H9 (cell line): ENCODE results near the gene ERGIC3. TPM values are rescaled to one million over a fixed set of nuclear protein-coding genes. Genes with fewer than 3 reads are reported as not detected.
A peak's percentile ranks its signal among the peaks of the same experiment; 100 is the strongest.

Experiments used
- DNase-seq: peaks from one replicate; pipeline ENCODE4 v3.0.0-alpha.2; 2017
- H2AFZ ChIP-seq: one replicate; pipeline ENCODE4 v1.6.1; 2013; ENCODE audit warnings: mild to moderate bottlenecking, low read length, control low read depth, moderate library complexity
- H2AK5ac ChIP-seq: 2 replicates; pipeline ENCODE4 v1.6.1; 2013; ENCODE audit warnings: low read length, control low read depth, mixed read lengths; ENCODE audit not compliant: insufficient read length
- H2BK120ac ChIP-seq: one replicate; pipeline ENCODE4 v1.6.1; 2013; ENCODE audit warnings: low read depth, mild to moderate bottlenecking, low read length, control low read depth, inconsistent platforms; ENCODE audit not compliant: poor library complexity, severe bottlenecking
- H2BK12ac ChIP-seq: 2 replicates; pipeline ENCODE4 v1.6.1; 2013; ENCODE audit warnings: low read length, control low read depth, mixed read lengths, low read depth; ENCODE audit not compliant: insufficient read length
- H2BK15ac ChIP-seq: 2 replicates; pipeline ENCODE4 v1.6.1; 2013; ENCODE audit warnings: low read depth, low read length, control low read depth
- H2BK20ac ChIP-seq: one replicate; pipeline ENCODE4 v1.6.1; 2013; ENCODE audit warnings: low read depth, mild to moderate bottlenecking, low read length, control low read depth, inconsistent platforms; ENCODE audit not compliant: poor library complexity, severe bottlenecking
- H2BK5ac ChIP-seq: 2 replicates; pipeline ENCODE4 v1.6.1; 2013; ENCODE audit warnings: low read length, control low read depth, mixed read lengths; ENCODE audit not compliant: insufficient read length
- H3K14ac ChIP-seq: 2 replicates; pipeline ENCODE4 v1.6.1; 2013; ENCODE audit warnings: low read length, control low read depth; ENCODE audit not compliant: insufficient read depth
- H3K18ac ChIP-seq: 2 replicates; pipeline ENCODE4 v1.6.1; 2013; ENCODE audit warnings: low read depth, mild to moderate bottlenecking, mixed read lengths, low read length, control low read depth; ENCODE audit not compliant: insufficient read length
- H3K23ac ChIP-seq: 2 replicates; pipeline ENCODE4 v1.6.1; 2013; ENCODE audit warnings: low read length, control low read depth, mixed read lengths, low read depth; ENCODE audit not compliant: insufficient read length
- H3K23me2 ChIP-seq: 2 replicates; pipeline ENCODE4 v1.6.1; 2013; ENCODE audit warnings: low read depth, mild to moderate bottlenecking, mixed read lengths, low read length, control low read depth; ENCODE audit not compliant: insufficient read length, poor library complexity, severe bottlenecking
- H3K27ac ChIP-seq: 2 replicates; pipeline ENCODE4 v1.5.1; 2013; ENCODE audit warnings: low read length, control low read depth, mixed read lengths, low read depth; ENCODE audit not compliant: insufficient read length
- H3K27me3 ChIP-seq: 2 replicates; pipeline ENCODE4 v1.6.1; 2013; ENCODE audit warnings: low read length, control low read depth, inconsistent platforms; ENCODE audit not compliant: insufficient read depth
- H3K4ac ChIP-seq: 2 replicates; pipeline ENCODE4 v1.6.1; 2013; ENCODE audit warnings: low read depth, mild to moderate bottlenecking, control low read depth, inconsistent platforms, low read length, moderate library complexity
- H3K4me1 ChIP-seq: 2 replicates; pipeline ENCODE4 v1.6.1; 2013; ENCODE audit warnings: low read length, control low read depth, inconsistent platforms; ENCODE audit not compliant: insufficient read depth
- H3K4me2 ChIP-seq: 2 replicates; pipeline ENCODE4 v1.6.1; 2013; ENCODE audit warnings: low read length, control low read depth, mixed read lengths; ENCODE audit not compliant: insufficient read length, insufficient read depth
- H3K56ac ChIP-seq: 2 replicates; pipeline ENCODE4 v1.6.1; 2013; ENCODE audit warnings: low read depth, mild to moderate bottlenecking, mixed read lengths, low read length, control low read depth; ENCODE audit not compliant: insufficient read length
- H3K79me1 ChIP-seq: 2 replicates; pipeline ENCODE4 v1.6.1; 2013; ENCODE audit warnings: low read depth, mild to moderate bottlenecking, moderate library complexity, low read length, control low read depth, inconsistent platforms; ENCODE audit not compliant: insufficient read depth, poor library complexity, severe bottlenecking
- H3K79me2 ChIP-seq: 2 replicates; pipeline ENCODE4 v1.6.1; 2013; ENCODE audit warnings: low read length, control low read depth, inconsistent platforms; ENCODE audit not compliant: insufficient read depth
- H3K9ac ChIP-seq: 2 replicates; pipeline ENCODE4 v1.6.1; 2013; ENCODE audit warnings: low read length, control low read depth, mixed read lengths; ENCODE audit not compliant: insufficient read length; ENCODE audit errors: extremely low read depth
- H3K9me3 ChIP-seq: one replicate; pipeline ENCODE4 v1.6.1; 2013; ENCODE audit warnings: low read depth, low read length, inconsistent platforms; ENCODE audit not compliant: control insufficient read depth
- H3T11ph ChIP-seq: one replicate; pipeline ENCODE4 v1.6.1; 2013; ENCODE audit warnings: mild to moderate bottlenecking, low read length, control low read depth, inconsistent platforms
- H4K20me1 ChIP-seq: one replicate; pipeline ENCODE4 v1.6.1; 2013; ENCODE audit not compliant: control insufficient read depth, insufficient read length, insufficient read depth
- H4K5ac ChIP-seq: 2 replicates; pipeline ENCODE4 v1.6.1; 2013; ENCODE audit warnings: low read depth, mild to moderate bottlenecking, mixed read lengths, low read length, control low read depth; ENCODE audit not compliant: insufficient read length
- H4K8ac ChIP-seq: replicated peaks from 2 replicates; pipeline ENCODE4 v1.6.1; 2013; ENCODE audit warnings: low read length, control low read depth, mixed read lengths, low read depth; ENCODE audit not compliant: insufficient read length
- H4K91ac ChIP-seq: 2 replicates; pipeline ENCODE4 v1.6.1; 2013; ENCODE audit warnings: low read depth, mild to moderate bottlenecking, moderate library complexity, mixed read lengths, low read length, control low read depth; ENCODE audit not compliant: insufficient read length
- H3K27ac Mint-ChIP-seq, 3 experiments: 2 replicates in 2 of 3; 3 replicates in 1 of 3; pipeline ENCODE4 v1.8.0; 2020 to 2021; ENCODE audit warnings: mixed read lengths in 3 of 3, mild to moderate bottlenecking in 1 of 3, moderate library complexity in 1 of 3
- H3K27me3 Mint-ChIP-seq: 2 replicates; pipeline ENCODE4 v1.8.0; 2021; ENCODE audit warnings: low read depth, mild to moderate bottlenecking, moderate library complexity, mixed read lengths
- H3K36me3 Mint-ChIP-seq, 3 experiments: 2 replicates in 2 of 3; 3 replicates in 1 of 3; pipeline ENCODE4 v1.8.0; 2020 to 2021; ENCODE audit warnings: low read depth in 3 of 3, mixed read lengths in 3 of 3; ENCODE audit not compliant: insufficient read depth in 1 of 3
- H3K4me1 Mint-ChIP-seq, 2 experiments: 2 replicates each; pipeline ENCODE4 v1.8.0; 2020; ENCODE audit warnings: mixed read lengths in 2 of 2
- H3K4me3 Mint-ChIP-seq, 2 experiments: 2 replicates in 1 of 2; 3 replicates in 1 of 2; pipeline ENCODE4 v1.8.0; 2020 to 2021; ENCODE audit warnings: mild to moderate bottlenecking in 2 of 2, mixed read lengths in 2 of 2, moderate library complexity in 1 of 2
- H3K9me3 Mint-ChIP-seq, 2 experiments: 2 replicates in 1 of 2; 3 replicates in 1 of 2; pipeline ENCODE4 v1.8.0; 2020; ENCODE audit warnings: mild to moderate bottlenecking in 2 of 2, mixed read lengths in 2 of 2, moderate library complexity in 1 of 2
- CTCF ChIP-seq: fragments of 200-600 bp; sonication (generic); conservative IDR thresholded peaks from 3 replicates; pipeline ENCODE4 v1.8.0; 2021; ENCODE audit warnings: antibody characterized with exemption, mild to moderate bottlenecking
- WGBS: extraction: QIAGEN DNeasy Blood & Tissue Kit; methylation state at CpG from one replicate; pipeline ENCODE4 v1.1.7; 2013; ENCODE audit warnings: missing lambda C conversion rate, low lambda C conversion rate, mixed read lengths; ENCODE audit not compliant: insufficient read length; ENCODE audit errors: extremely low coverage; 5-methylcytosine and 5-hydroxymethylcytosine counted together
- total RNA-seq: library from RNA; stranded (reverse); gene quantifications from 2 replicates; pipeline ENCODE4 v1.2.1, GENCODE V29; 2021

Gene ERGIC3
- total RNA-seq, 1 experiment from 2014 or later: 188 TPM

GRCh38 chr20:35506179-35506578 lies 35.7 kb upstream of the ERGIC3 start:
- no peak overlapping the region for H3K18ac ChIP-seq
- no peak overlapping the region for H3K4me2 ChIP-seq
- DNase-seq: no peak
- no peaks in the 10 kb centered on the region; the same call in 1 of the 2 replicates for H3K27me3 Mint-ChIP-seq
- H3K14ac ChIP-seq: no peak overlapping the region
- no peak overlapping the region; a peak in 1 of 5 replicates for H3K4me3 Mint-ChIP-seq
- no peak overlapping the region for H4K91ac ChIP-seq
- no peaks in the 10 kb centered on the region for H3K79me1 ChIP-seq
- no peaks in the 10 kb centered on the region for H4K20me1 ChIP-seq
- no peaks in the 10 kb centered on the region for H3K9me3 Mint-ChIP-seq
- H2AFZ ChIP-seq: no peak overlapping the region
- no peak for TF ChIP-seq CTCF
- H3K56ac ChIP-seq: no peak overlapping the region
- peaks cover 27 to 72% (median 68%) of the 10 kb centered on the region in 3 experiments for H3K36me3 Mint-ChIP-seq
- H3K27ac Mint-ChIP-seq: peak overlapping the region in 1 of 3 experiments; percentile 5; a peak in 1 of 7 replicates
- H3K9me3 ChIP-seq: no peaks in the 10 kb centered on the region
- WGBS: no CpG with 5 or more reads among the region's 3 CpGs
- no peak overlapping the region for H3K27ac ChIP-seq
- H4K8ac ChIP-seq: no peak overlapping the region
- no peaks in the 10 kb centered on the region for H3K23me2 ChIP-seq
- H2BK120ac ChIP-seq: no peak overlapping the region
- H3K27me3 ChIP-seq: no peaks in the 10 kb centered on the region
- no peak overlapping the region for H3K4ac ChIP-seq
- H3T11ph ChIP-seq: no peak overlapping the region
- H3K79me2 ChIP-seq: no peaks in the 10 kb centered on the region
- no peak overlapping the region for H2BK12ac ChIP-seq
- H3K4me1 Mint-ChIP-seq: no peaks in the 10 kb centered on the region
- no peak overlapping the region for H2BK20ac ChIP-seq
- H2BK15ac ChIP-seq: no peak overlapping the region
- H3K23ac ChIP-seq: no peak overlapping the region
- no peak overlapping the region for H2BK5ac ChIP-seq
- no peak overlapping the region for H2AK5ac ChIP-seq
- H3K4me1 ChIP-seq: no peaks in the 10 kb centered on the region
- H4K5ac ChIP-seq: no peak overlapping the region
- H3K9ac ChIP-seq: no peak overlapping the region
